Myometrial cell (primary cell): Measurements from ENCODE around the gene ABCC1. TPM values are rescaled to one million over a fixed set of nuclear protein-coding genes. Genes with fewer than 3 reads are reported as not detected.

ENCODE experiments used
- total RNA-seq: library from RNA; depleted of rRNA; stranded (reverse); fragments of >200 nt; gene quantifications from 2 replicates; pipeline ENCODE4 v1.2.3, GENCODE V29; 2015

The ABCC1 gene
- total RNA-seq = 22.5 and 23.9 TPM in 2 replicates

DNA sequence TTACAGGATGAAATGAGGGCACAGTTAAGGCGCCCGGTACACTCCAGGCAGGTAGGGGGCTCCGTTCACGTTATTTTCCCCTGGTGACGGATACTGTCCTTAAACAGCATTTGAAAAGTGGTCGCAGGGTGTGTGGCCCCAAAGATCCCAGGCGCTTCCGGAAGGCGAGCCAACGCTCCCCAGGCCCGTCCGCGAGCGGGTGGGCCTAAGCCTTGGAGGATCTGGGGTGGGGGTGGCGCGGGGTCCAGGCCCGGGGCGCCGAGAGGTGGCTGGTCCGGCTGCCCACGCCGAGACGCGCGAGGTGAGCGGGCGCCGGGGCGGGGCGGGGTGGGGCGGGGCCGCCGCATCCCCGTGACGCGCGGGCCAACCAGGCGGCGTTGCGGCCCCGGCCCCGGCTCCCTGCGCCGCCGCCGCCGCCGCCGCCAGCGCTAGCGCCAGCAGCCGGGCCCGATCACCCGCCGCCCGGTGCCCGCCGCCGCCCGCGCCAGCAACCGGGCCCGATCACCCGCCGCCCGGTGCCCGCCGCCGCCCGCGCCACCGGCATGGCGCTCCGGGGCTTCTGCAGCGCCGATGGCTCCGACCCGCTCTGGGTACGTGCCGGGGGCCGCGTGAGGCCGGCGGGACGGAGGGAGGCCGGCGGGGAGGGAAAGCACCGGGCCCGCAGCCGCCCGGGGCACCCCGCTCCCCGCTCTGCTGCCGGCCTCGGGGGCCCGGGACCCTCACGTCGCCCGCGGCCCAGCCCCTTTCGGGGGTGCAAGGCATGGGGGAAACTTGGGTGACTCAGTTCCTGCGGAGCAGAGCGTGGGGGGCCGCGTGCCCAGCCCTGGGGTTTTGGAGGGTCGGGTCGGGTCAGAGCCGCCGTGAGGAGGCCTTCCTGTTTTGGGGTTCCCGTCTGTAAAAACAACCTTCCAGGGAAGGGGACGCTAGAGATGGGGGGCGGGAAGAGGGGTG, at the start of gene ABCC1:
ABCC1 (plus strand) TSS at position 407 of the 951 bp plus-strand sequence; CDS start at position 543, 136 bp downstream.

Other genes starting within 250 kb of the ABCC1 start
- not detected in 2 replicates for gene MYH11, start 92.6 kb upstream of the ABCC1 start, total RNA-seq
- gene CEP20, start 61.0 kb upstream of the ABCC1 start, total RNA-seq = 64.0 and 67.2 TPM in 2 replicates